ENCODE data around the gene DCLK1.

Gene DCLK1

DNA sequence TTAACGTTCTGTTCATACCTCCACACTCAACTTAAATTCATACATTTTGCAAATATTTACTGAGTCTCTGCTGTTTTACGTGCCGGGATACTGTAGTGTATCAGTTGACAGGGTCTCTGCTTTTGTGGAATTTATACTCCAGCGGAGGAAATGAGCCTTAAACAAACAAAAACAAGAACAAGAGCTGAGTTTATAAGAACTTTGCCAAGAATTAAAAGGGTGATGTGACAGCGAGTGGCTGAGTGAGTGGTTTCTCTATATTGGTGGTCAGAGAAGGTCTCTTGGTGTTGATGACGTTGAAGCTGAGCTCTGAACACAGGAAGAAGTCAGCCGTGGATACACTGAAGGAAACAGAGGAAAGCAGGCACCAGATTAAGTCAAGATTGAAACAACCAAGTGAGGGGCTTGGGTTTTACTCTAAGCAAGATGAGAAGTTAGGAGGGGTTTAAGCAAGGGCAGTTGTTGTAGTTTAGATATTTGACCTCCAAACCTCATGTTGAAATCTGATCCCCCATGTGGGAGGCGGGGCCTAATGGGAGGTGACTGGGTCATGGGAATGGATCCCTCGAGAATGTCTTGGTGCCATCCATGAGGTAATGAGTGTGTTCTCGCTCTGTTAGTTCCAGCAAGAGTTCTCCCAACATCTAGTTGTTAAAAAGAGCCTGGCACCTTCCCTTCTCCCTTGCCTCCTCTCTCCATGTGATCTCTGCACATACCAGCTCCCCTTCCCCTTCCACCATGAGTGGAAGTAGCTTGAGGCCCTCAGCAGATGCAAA is 248.3 kb downstream of the DCLK1 start:
- no peak overlapping the region for H3K9ac ChIP-seq
- no peak overlapping the region for H3K27ac ChIP-seq
- no peak overlapping the region for H3K4me3 ChIP-seq (IDR thresholded peaks at IDR 0.05; ENCODE audit: insufficient read depth, low read depth, low read length)
- no peak overlapping the region for H3K4me2 ChIP-seq
- no peaks in the 10 kb centered on the region for H3K79me2 ChIP-seq (ENCODE audit: insufficient read depth, low read depth)
- H2AFZ ChIP-seq (ENCODE audit: low read depth), result no peak overlapping the region
- no peaks in the 10 kb centered on the region for H3K27me3 ChIP-seq (ENCODE audit: insufficient read depth, low read depth)
- TF ChIP-seq CTCF (conservative IDR thresholded peaks at IDR 0.05; ENCODE audit: low read depth, low read length), result no peak
- H3K36me3 ChIP-seq (ENCODE audit: insufficient read depth), result no peaks in the 10 kb centered on the region
- H3K4me1 ChIP-seq (ENCODE audit: low read depth, poor library complexity, severe bottlenecking), result no peaks in the 10 kb centered on the region
- no peaks in the 10 kb centered on the region for H4K20me1 ChIP-seq (ENCODE audit: insufficient read depth)

DNA sequence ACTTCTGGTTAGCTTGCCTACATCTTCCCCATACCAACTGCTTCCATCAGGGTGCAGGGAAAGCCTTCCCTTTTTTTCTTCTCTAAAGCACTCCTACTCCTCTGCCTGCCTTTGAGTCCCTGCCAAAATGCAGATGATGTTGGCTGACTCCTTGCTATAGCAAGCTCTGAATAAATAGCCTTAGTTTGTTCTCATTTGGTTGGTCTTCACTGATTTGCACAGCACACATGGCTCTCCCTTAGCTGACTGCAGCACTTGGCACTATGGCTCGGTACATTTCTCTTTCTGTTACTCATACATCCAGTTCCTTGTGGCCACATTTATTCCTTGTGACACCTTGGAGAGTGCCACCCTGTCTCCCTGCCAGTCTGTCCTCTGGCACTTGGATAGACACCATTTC is 249.8 kb downstream of the DCLK1 start:
- H2AFZ ChIP-seq (ENCODE audit: low read depth), result no peak overlapping the region
- H4K20me1 ChIP-seq (ENCODE audit: insufficient read depth), result no peaks in the 10 kb centered on the region
- no peaks in the 10 kb centered on the region for H3K79me2 ChIP-seq (ENCODE audit: insufficient read depth, low read depth)
- no peaks in the 10 kb centered on the region for H3K36me3 ChIP-seq (ENCODE audit: insufficient read depth)
- no peaks in the 10 kb centered on the region for H3K27me3 ChIP-seq (ENCODE audit: insufficient read depth, low read depth)
- TF ChIP-seq CTCF (conservative IDR thresholded peaks at IDR 0.05; ENCODE audit: low read depth, low read length), result no peak
- H3K9ac ChIP-seq, result no peak overlapping the region
- no peak overlapping the region for H3K4me3 ChIP-seq (IDR thresholded peaks at IDR 0.05; ENCODE audit: insufficient read depth, low read depth, low read length)
- no peak overlapping the region for H3K27ac ChIP-seq
- no peak overlapping the region for H3K4me2 ChIP-seq
- H3K4me1 ChIP-seq (ENCODE audit: low read depth, poor library complexity, severe bottlenecking), result no peaks in the 10 kb centered on the region

DNA sequence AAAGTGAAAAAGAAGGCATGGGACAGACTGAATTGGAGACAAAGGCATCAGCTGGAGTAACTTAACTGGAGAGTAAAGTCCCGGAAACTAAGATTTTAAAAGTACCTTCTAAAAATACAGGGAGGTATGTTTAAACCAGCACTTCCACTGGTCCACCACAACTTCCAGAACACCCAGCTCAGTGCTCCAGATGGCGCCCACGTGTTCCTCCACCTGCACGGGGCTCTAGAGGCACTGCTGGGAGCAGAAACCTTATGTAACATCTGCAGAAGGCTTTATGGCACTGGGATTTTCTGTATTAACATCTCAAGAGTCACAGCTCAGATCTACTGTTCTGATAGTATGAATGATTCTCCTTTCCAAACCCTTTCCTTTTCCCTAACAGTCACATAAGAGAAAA is 252.1 kb downstream of the DCLK1 start:
- Histone ChIP-seq H3K4me3 (IDR thresholded peaks at IDR 0.05; ENCODE audit: insufficient read depth, low read depth, low read length) (no peak overlapping the region), H3K4me1 (ENCODE audit: low read depth, poor library complexity, severe bottlenecking) (no peaks in the 10 kb centered on the region), H3K27ac (no peak overlapping the region), H3K9ac (no peak overlapping the region), H3K79me2 (ENCODE audit: insufficient read depth, low read depth) (no peaks in the 10 kb centered on the region), H4K20me1 (ENCODE audit: insufficient read depth) (no peaks in the 10 kb centered on the region), H3K4me2 (no peak overlapping the region), H3K27me3 (ENCODE audit: insufficient read depth, low read depth) (no peaks in the 10 kb centered on the region), H2AFZ (ENCODE audit: low read depth) (no peak overlapping the region), H3K36me3 (ENCODE audit: insufficient read depth) (no peaks in the 10 kb centered on the region)
- TF ChIP-seq CTCF (conservative IDR thresholded peaks at IDR 0.05; ENCODE audit: low read depth, low read length), result no peak

- H3K36me3 ChIP-seq (ENCODE audit: insufficient read depth), result no peaks in the 10 kb centered on the region
- no peak overlapping the region for H3K4me3 ChIP-seq (IDR thresholded peaks at IDR 0.05; ENCODE audit: insufficient read depth, low read depth, low read length)
- H3K9ac ChIP-seq, result no peak overlapping the region
- H3K27me3 ChIP-seq (ENCODE audit: insufficient read depth, low read depth), result no peaks in the 10 kb centered on the region
- H3K4me2 ChIP-seq, result no peak overlapping the region
- H3K27ac ChIP-seq, result no peak overlapping the region
- no peaks in the 10 kb centered on the region for H4K20me1 ChIP-seq (ENCODE audit: insufficient read depth)
- no peaks in the 10 kb centered on the region for H3K4me1 ChIP-seq (ENCODE audit: low read depth, poor library complexity, severe bottlenecking)
- H2AFZ ChIP-seq (ENCODE audit: low read depth), result no peak overlapping the region
- no peaks in the 10 kb centered on the region for H3K79me2 ChIP-seq (ENCODE audit: insufficient read depth, low read depth)
- no peak for TF ChIP-seq CTCF (conservative IDR thresholded peaks at IDR 0.05; ENCODE audit: low read depth, low read length)
Measured at GRCh38 chr13:35876601-35877000, 254.6 kb downstream of the DCLK1 start.
